Left cardiac atrium (tissue), 4 donors: ENCODE data around the gene FAM162A. TPM values are rescaled to one million over a fixed set of nuclear protein-coding genes. Genes with fewer than 3 reads are reported as not detected.
"Not testable (repeated sequence)": the region's sequence is repeated elsewhere in the genome, so short reads cannot be mapped to it uniquely, and the experiment has no call there.

ENCODE experiments used
- ATAC-seq, 2 donors: fragments of 200-7000 bp; cut with Tn5 transposase; one replicate each; pipeline ENCODE4 v1.9.1; 2020; ENCODE audit warnings: mild to moderate bottlenecking in 2 of 2, moderate library complexity in 2 of 2
- DNase-seq: peaks from one replicate; pipeline ENCODE4 v3.0.0-alpha.2; 2020
- intact Hi-C, 2 donors: fragments of 100-400 bp; cut with DNase I; formaldehyde crosslinking; loops; one replicate each; pipeline versions ENCODE4 v1.14.1 to v1.15.1; 2022 to 2023
- total RNA-seq, 2 donors: library from RNA; stranded (reverse); fragmentation: NEBNext Ultra II Directional; extraction: Animal tissue kit (Norgen Biotek cat#: 25700); gene quantifications; one replicate each; pipeline ENCODE4 v1.2.1, GENCODE V29; 2021
- donor health status: DM: no; HTN: yes; CAD: no.
- donor health status: DM: no; HTN: yes; CAD: no; lungs with severe emphysema.
- donor health status: DM: yes; HTN: yes; CAD: no.
- donor health status: Dilated cardiomyopathy.

The FAM162A gene
- total RNA-seq, 2 donors from 2014 or later: 118 to 144 TPM

GRCh38 chr3:122410639-122411038, 26.7 kb downstream of the FAM162A start:
- intact Hi-C loops: no loop called here
- no peak for DNase-seq

GRCh38 chr3:122414391-122414790, 30.4 kb downstream of the FAM162A start:
- DNase-seq (no peak), ATAC-seq (no peak)
- intact Hi-C loops: no loop called here

More at GRCh38 chr3:122410639-122411038, 26.7 kb downstream of the FAM162A start:
- no peak for ATAC-seq

- intact Hi-C loops: no loop called here
- ATAC-seq (peak; percentile 31 to 58), DNase-seq (peak; percentile 28)
Observed at GRCh38 chr3:122415104-122415744, 31.2 kb downstream of the FAM162A start.

GRCh38 chr3:122415762-122416654, 32.0 kb downstream of the FAM162A start, which contains the start of gene WDR5B:
TSS of gene WDR5B (minus strand) at chr3:122416062. CDS start at chr3:122415528, 534 bp downstream.
- ATAC-seq (peak; percentile 96 to 97), DNase-seq (peak; percentile 97)
- intact Hi-C loops: no loop called here

- intact Hi-C loops: no loop called here
- DNase-seq (no peak), ATAC-seq (no peak)
Observed at GRCh38 chr3:122416966-122417365, 33.0 kb downstream of the FAM162A start.

GRCh38 chr3:122421101-122421500, 37.1 kb downstream of the FAM162A start:
- ATAC-seq (no peak), DNase-seq (no peak)
- intact Hi-C loops: no loop called here

GRCh38 chr3:122421836-122422235, 37.9 kb downstream of the FAM162A start:
- intact Hi-C loops: no loop called here
- ATAC-seq (no peak), DNase-seq (no peak)

- intact Hi-C loops: no loop called here
- no peak for ATAC-seq
Observed at GRCh38 chr3:122427857-122428471, 44.0 kb downstream of the FAM162A start.

GRCh38 chr3:122430371-122430770, 46.4 kb downstream of the FAM162A start:
- ATAC-seq (no peak), DNase-seq (no peak)
- intact Hi-C loops: no loop called here

More at GRCh38 chr3:122427857-122428471, 44.0 kb downstream of the FAM162A start:
- no peak for DNase-seq

- intact Hi-C loops: no loop called here
- no peak for ATAC-seq
Observed at GRCh38 chr3:122435950-122436349, 52.0 kb downstream of the FAM162A start.

GRCh38 chr3:122443090-122443489, 59.1 kb downstream of the FAM162A start:
- intact Hi-C loops: no loop called here
- DNase-seq: no peak
- no peak for ATAC-seq

More at GRCh38 chr3:122435950-122436349, 52.0 kb downstream of the FAM162A start:
- DNase-seq: no peak

GRCh38 chr3:122443762-122444490, 59.9 kb downstream of the FAM162A start:
- intact Hi-C loops, DNase-seq, ATAC-seq: not testable (repeated sequence)

- intact Hi-C loops, ATAC-seq, DNase-seq: not testable (repeated sequence)
Observed at GRCh38 chr3:122444491-122444887, 60.5 kb downstream of the FAM162A start.

GRCh38 chr3:122448218-122448617, 64.2 kb downstream of the FAM162A start:
- ATAC-seq, intact Hi-C loops, DNase-seq: not testable (repeated sequence)

- ATAC-seq (no peak), DNase-seq (no peak)
- intact Hi-C loops: no loop called here
Observed at GRCh38 chr3:122451371-122451770, 67.4 kb downstream of the FAM162A start.

GRCh38 chr3:122456074-122456473, 72.1 kb downstream of the FAM162A start:
- ATAC-seq (no peak), DNase-seq (no peak)
- intact Hi-C loops: no loop called here

- intact Hi-C loops: no loop called here
- ATAC-seq (no peak), DNase-seq (no peak)
Observed at GRCh38 chr3:122457706-122458105, 73.7 kb downstream of the FAM162A start.

- ATAC-seq: peak in 1 of 2 donors; percentile 38
- intact Hi-C loops: no loop called here
- DNase-seq: no peak
Observed at GRCh38 chr3:122458992-122459391, 75.0 kb downstream of the FAM162A start.

GRCh38 chr3:122461806-122462205, 77.8 kb downstream of the FAM162A start:
- intact Hi-C loops: loop anchor here in 1 of 2 donors (10.0 kb wide), 1 partner anchor 213 kb away; no protein-coding TSS in a partner anchor
- ATAC-seq: no peak

More at GRCh38 chr3:122461806-122462205, 77.8 kb downstream of the FAM162A start:
- DNase-seq: no peak
